ENCODE measurements around the gene TPRN.
A peak's percentile ranks its signal among the peaks of the same experiment; 100 is the strongest.

The TPRN gene

DNA sequence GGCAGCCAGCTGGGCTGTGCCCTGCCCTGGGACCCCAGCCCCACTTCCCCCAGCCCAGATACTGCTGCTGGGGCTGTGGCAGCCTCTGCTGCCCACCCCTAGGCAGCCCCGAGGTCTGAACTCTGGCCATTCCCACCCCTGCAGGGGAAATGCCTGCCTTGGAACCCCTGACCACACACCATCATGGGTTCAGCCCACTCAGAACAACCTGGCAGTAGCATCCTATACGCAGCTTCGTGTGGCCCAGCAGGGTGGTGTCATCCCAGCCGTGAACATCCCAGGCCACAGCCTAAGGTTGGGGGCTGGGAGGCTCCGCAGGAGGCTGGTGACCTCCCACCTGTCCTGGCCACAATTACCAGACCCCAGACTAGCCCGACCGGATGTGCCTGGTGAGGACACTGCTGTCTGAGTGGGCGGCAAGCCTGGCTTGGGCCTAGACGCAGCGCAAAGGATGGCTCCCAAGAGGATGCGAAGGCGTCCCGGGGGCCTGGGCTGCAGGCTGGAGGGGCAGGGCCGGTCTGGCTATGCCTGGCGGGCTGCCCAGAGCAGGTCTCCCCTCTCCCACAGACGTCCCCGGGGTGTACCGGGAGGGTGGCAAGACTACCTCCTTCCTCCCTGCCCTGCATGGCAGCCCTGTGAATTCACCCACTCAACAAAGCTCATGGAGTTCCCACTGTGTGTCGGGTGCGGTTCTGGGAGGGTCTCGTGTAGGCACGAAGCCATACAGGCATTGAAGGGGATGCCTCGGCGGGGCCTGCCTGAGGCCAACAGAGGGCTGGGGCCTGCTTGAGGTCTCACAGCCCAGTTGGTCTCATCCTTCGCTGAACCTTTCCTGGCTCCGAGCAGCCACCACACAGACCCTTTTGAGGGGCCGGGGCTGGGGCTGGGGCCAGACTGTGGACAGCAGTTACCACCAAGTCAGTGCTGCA lies 28.7 kb upstream of the TPRN start:
- TF ChIP-seq ZFX (IDR thresholded peaks at IDR 0.05; ENCODE audit: borderline replicate concordance), result no peak
- TF ChIP-seq, protein P1, sequence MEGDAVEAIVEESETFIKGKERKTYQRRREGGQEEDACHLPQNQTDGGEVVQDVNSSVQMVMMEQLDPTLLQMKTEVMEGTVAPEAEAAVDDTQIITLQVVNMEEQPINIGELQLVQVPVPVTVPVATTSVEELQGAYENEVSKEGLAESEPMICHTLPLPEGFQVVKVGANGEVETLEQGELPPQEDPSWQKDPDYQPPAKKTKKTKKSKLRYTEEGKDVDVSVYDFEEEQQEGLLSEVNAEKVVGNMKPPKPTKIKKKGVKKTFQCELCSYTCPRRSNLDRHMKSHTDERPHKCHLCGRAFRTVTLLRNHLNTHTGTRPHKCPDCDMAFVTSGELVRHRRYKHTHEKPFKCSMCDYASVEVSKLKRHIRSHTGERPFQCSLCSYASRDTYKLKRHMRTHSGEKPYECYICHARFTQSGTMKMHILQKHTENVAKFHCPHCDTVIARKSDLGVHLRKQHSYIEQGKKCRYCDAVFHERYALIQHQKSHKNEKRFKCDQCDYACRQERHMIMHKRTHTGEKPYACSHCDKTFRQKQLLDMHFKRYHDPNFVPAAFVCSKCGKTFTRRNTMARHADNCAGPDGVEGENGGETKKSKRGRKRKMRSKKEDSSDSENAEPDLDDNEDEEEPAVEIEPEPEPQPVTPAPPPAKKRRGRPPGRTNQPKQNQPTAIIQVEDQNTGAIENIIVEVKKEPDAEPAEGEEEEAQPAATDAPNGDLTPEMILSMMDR (IDR thresholded peaks at IDR 0.05), result no peak
- peak overlapping the region; percentile 33 for H3K27ac ChIP-seq

DNA sequence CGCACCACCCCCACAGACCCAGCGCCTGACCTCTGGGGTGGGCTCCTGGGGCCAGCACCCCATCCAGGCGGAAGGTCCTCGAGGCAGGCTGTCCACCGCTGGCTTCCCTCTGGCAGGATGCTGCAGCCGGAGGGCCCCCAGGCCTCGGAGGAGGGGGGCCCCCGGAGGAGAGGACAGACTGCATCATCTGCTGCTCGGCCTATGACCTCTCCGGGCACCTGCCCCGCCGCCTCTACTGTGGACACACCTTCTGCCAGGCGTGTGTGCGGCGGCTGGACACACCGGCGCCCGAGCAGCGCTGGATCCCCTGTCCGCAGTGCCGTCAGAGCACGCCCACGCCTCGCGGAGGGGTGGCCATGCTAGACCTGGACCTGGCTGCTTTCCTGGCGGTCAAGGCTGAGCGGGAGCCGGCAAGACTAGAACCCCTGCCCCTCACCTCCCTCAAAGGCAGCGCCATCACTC lies 28.0 kb upstream of the TPRN start:
- H3K27ac ChIP-seq, result peak overlapping the region; percentile 33
- no peak for TF ChIP-seq ZFX (IDR thresholded peaks at IDR 0.05; ENCODE audit: borderline replicate concordance)
- TF ChIP-seq, protein P1 (IDR thresholded peaks at IDR 0.05), result no peak

- no peak for TF ChIP-seq ZFX (IDR thresholded peaks at IDR 0.05; ENCODE audit: borderline replicate concordance)
- TF ChIP-seq, protein P1 (IDR thresholded peaks at IDR 0.05), result peak; percentile 26; the same call in 1 of the 2 replicates
- H3K27ac ChIP-seq, result peak overlapping the region; percentile 97
These were observed 27.4 kb upstream of the TPRN start for GRCh38 chr9:137227853-137228505.

- TF ChIP-seq, protein P1 (IDR thresholded peaks at IDR 0.05), result peak; percentile 87
- no peak for TF ChIP-seq ZFX (IDR thresholded peaks at IDR 0.05; ENCODE audit: borderline replicate concordance)
- peak within 1 kb of the TSS; percentile 97 for H3K27ac ChIP-seq
These were observed 26.7 kb upstream of the TPRN start, which contains the start of gene RNF224 for GRCh38 chr9:137227054-137227852. Gene RNF224, plus strand, starts transcription at chr9:137227502. Its CDS starts 834 bp downstream, at chr9:137228336.

- TF ChIP-seq ZFX (IDR thresholded peaks at IDR 0.05; ENCODE audit: borderline replicate concordance), result no peak
- TF ChIP-seq, protein P1 (IDR thresholded peaks at IDR 0.05), result no peak
- peak overlapping the region; percentile 97 for H3K27ac ChIP-seq
These were observed 26.0 kb upstream of the TPRN start for GRCh38 chr9:137226338-137227053.

DNA sequence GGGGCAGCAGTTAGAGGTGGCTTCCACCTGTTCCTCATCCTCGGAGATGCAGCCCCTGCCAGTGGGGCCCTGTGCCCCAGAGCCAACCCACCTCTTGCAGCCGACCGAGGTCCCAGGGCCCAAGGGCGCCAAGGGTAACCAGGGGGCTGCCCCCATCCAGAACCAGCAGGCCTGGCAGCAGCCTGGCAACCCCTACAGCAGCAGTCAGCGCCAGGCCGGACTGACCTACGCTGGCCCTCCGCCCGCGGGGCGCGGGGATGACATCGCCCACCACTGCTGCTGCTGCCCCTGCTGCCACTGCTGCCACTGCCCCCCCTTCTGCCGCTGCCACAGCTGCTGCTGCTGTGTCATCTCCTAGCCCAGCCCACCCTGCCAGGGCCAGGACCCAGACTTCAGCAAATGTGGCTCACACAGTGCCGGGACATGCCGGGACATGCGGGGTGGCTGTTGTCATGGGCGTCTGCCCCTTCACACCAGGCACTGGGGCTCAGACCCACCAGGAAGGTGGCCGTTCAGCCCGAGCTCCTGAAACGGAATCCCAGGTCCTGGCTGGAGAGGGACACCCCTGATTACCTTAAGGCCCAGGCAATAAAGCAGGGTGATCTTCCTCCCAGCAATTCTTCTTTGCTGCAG lies 25.3 kb upstream of the TPRN start:
- no peak for TF ChIP-seq ZFX (IDR thresholded peaks at IDR 0.05; ENCODE audit: borderline replicate concordance)
- TF ChIP-seq, protein P1 (IDR thresholded peaks at IDR 0.05), result no peak
- H3K27ac ChIP-seq, result peak overlapping the region; percentile 97

Data from 22Rv1 (cell line).